Liver (tissue), 3 donors: ENCODE data around the gene CAMSAP3.

Experiments
- CTCF ChIP-seq: fragments of 150-350 bp; IDR thresholded peaks from 2 replicates; pipeline ENCODE4 v1.5.1; 2017; ENCODE audit warnings: improper control_type of control experiment, low read depth, low read length; ENCODE audit not compliant: missing input control
- EGR1 ChIP-seq, 2 donors: IDR thresholded peaks; 2 replicates each; pipeline ENCODE4 v1.6.1; 2016 to 2018; ENCODE audit warnings: antibody characterized with exemption in 2 of 2, low read depth in 2 of 2
- FOXA1 ChIP-seq: IDR thresholded peaks from 2 replicates; pipeline ENCODE4 v1.6.1; 2016; ENCODE audit warnings: antibody characterized with exemption
- GABPA ChIP-seq, 2 donors: IDR thresholded peaks in 1 of 2; conservative IDR thresholded peaks in 1 of 2; 2 replicates each; pipeline ENCODE4 v1.6.1; 2016; ENCODE audit warnings: antibody characterized with exemption in 2 of 2, mild to moderate bottlenecking in 1 of 2, moderate library complexity in 1 of 2
- HNF4A ChIP-seq, 2 donors: conservative IDR thresholded peaks; 2 replicates each; pipeline ENCODE4 v1.6.1; 2016; ENCODE audit warnings: antibody characterized with exemption in 2 of 2, mild to moderate bottlenecking in 2 of 2
- HNF4G ChIP-seq: IDR thresholded peaks from 2 replicates; pipeline ENCODE4 v1.6.1; 2016; ENCODE audit warnings: antibody characterized with exemption
- JUND ChIP-seq, 2 donors: IDR thresholded peaks; 2 replicates each; pipeline ENCODE4 v1.6.1; 2016; ENCODE audit warnings: antibody characterized with exemption in 2 of 2
- MAX ChIP-seq: IDR thresholded peaks from 2 replicates; pipeline ENCODE4 v1.6.1; 2016; ENCODE audit warnings: antibody characterized with exemption
- RAD21 ChIP-seq, 2 donors: IDR thresholded peaks; 2 replicates each; pipeline ENCODE4 v1.6.1; 2016; ENCODE audit warnings: antibody characterized with exemption in 2 of 2, mild to moderate bottlenecking in 2 of 2
- REST ChIP-seq: IDR thresholded peaks from 2 replicates; pipeline ENCODE4 v1.6.1; 2016; ENCODE audit warnings: antibody characterized with exemption, mild to moderate bottlenecking
- SP1 ChIP-seq: IDR thresholded peaks from 2 replicates; pipeline ENCODE4 v1.6.1; 2018; ENCODE audit warnings: antibody characterized with exemption, mild to moderate bottlenecking
- TAF1 ChIP-seq: conservative IDR thresholded peaks from 2 replicates; pipeline ENCODE4 v1.6.1; 2016; ENCODE audit warnings: antibody characterized with exemption, mild to moderate bottlenecking
- YY1 ChIP-seq: IDR thresholded peaks from 2 replicates; pipeline ENCODE4 v1.6.1; 2016; ENCODE audit warnings: antibody characterized with exemption, mild to moderate bottlenecking
- ZBTB33 ChIP-seq: IDR thresholded peaks from 2 replicates; pipeline ENCODE4 v1.6.1; 2016; ENCODE audit warnings: antibody characterized with exemption
- donor health status: healthy.
- donor health status: healthy.

GRCh38 chr19:7646426-7646700 is 50.7 kb downstream of the CAMSAP3 start:
- TF ChIP-seq EGR1 (IDR thresholded peaks at IDR 0.05; ENCODE audit: low read depth in 2 of 2) (no peak), CTCF (no peak), TAF1 (no peak), REST (no peak), JUND (IDR thresholded peaks at IDR 0.05) (no peak), GABPA (IDR thresholded peaks at IDR 0.05 in 1 of 2, conservative IDR thresholded peaks at IDR 0.05 in 1 of 2) (no peak), RAD21 (IDR thresholded peaks at IDR 0.05) (no peak), FOXA1 (no peak), MAX (no peak), HNF4A (conservative IDR thresholded peaks at IDR 0.05) (no peak), ZBTB33 (no peak), SP1 (no peak), YY1 (no peak), HNF4G (no peak)
